Measurements from ENCODE around the gene FYN.

The FYN gene

GRCh38 chr6:111779660-111780059 lies 93.6 kb downstream of the FYN start:
- TF ChIP-seq MYC (IDR thresholded peaks at IDR 0.05; ENCODE audit: low read depth, low read length) (no peak), POLR2A (IDR thresholded peaks at IDR 0.05; ENCODE audit: extremely low read depth, insufficient read length) (no peak), CTCF (IDR thresholded peaks at IDR 0.05; ENCODE audit: low read depth, low read length) (no peak), MAX (IDR thresholded peaks at IDR 0.05; ENCODE audit: low read depth, low read length) (no peak)

GRCh38 chr6:111779031-111779430 lies 94.2 kb downstream of the FYN start:
- no peak for DNase-seq (ENCODE audit: low read depth)
- TF ChIP-seq POLR2A (IDR thresholded peaks at IDR 0.05; ENCODE audit: extremely low read depth, insufficient read length) = no peak

More at GRCh38 chr6:111779660-111780059, 93.6 kb downstream of the FYN start:
- no peak overlapping the region for H3K4me3 ChIP-seq (ENCODE audit: low read depth, low read length)
- no peak for DNase-seq (ENCODE audit: low read depth)

GRCh38 chr6:111777357-111777756 lies 95.9 kb downstream of the FYN start:
- H3K4me3 ChIP-seq (ENCODE audit: low read depth, low read length) = no peak overlapping the region
- TF ChIP-seq POLR2A (IDR thresholded peaks at IDR 0.05; ENCODE audit: extremely low read depth, insufficient read length) (no peak), CTCF (IDR thresholded peaks at IDR 0.05; ENCODE audit: low read depth, low read length) (peak; percentile 34)
- peak; percentile 53 for DNase-seq (ENCODE audit: low read depth)

More at GRCh38 chr6:111779031-111779430, 94.2 kb downstream of the FYN start:
- H3K4me3 ChIP-seq (ENCODE audit: low read depth, low read length) = no peak overlapping the region

GRCh38 chr6:111776236-111777221 lies 96.7 kb downstream of the FYN start:
- no peak overlapping the region for H3K4me3 ChIP-seq (ENCODE audit: low read depth, low read length)
- no peak for DNase-seq (ENCODE audit: low read depth)
- no peak for TF ChIP-seq POLR2A (IDR thresholded peaks at IDR 0.05; ENCODE audit: extremely low read depth, insufficient read length)
- no peak for TF ChIP-seq MYC (IDR thresholded peaks at IDR 0.05; ENCODE audit: low read depth, low read length)
- TF ChIP-seq MAX (IDR thresholded peaks at IDR 0.05; ENCODE audit: low read depth, low read length) = no peak
- TF ChIP-seq CTCF (IDR thresholded peaks at IDR 0.05; ENCODE audit: low read depth, low read length) = no peak

- TF ChIP-seq POLR2A (IDR thresholded peaks at IDR 0.05; ENCODE audit: extremely low read depth, insufficient read length) = no peak
- no peak for TF ChIP-seq CTCF (IDR thresholded peaks at IDR 0.05; ENCODE audit: low read depth, low read length)
- no peak for TF ChIP-seq MYC (IDR thresholded peaks at IDR 0.05; ENCODE audit: low read depth, low read length)
- TF ChIP-seq MAX (IDR thresholded peaks at IDR 0.05; ENCODE audit: low read depth, low read length) = no peak
- no peak overlapping the region for H3K4me3 ChIP-seq (ENCODE audit: low read depth, low read length)
- no peak for DNase-seq (ENCODE audit: low read depth)
Measured at GRCh38 chr6:111775145-111775922, 97.9 kb downstream of the FYN start.

- no peak for DNase-seq (ENCODE audit: low read depth)
- no peak overlapping the region for H3K4me3 ChIP-seq (ENCODE audit: low read depth, low read length)
- no peak for TF ChIP-seq MAX (IDR thresholded peaks at IDR 0.05; ENCODE audit: low read depth, low read length)
- no peak for TF ChIP-seq MYC (IDR thresholded peaks at IDR 0.05; ENCODE audit: low read depth, low read length)
- TF ChIP-seq POLR2A (IDR thresholded peaks at IDR 0.05; ENCODE audit: extremely low read depth, insufficient read length) = no peak
- no peak for TF ChIP-seq CTCF (IDR thresholded peaks at IDR 0.05; ENCODE audit: low read depth, low read length)
Measured at GRCh38 chr6:111774346-111774703, 98.9 kb downstream of the FYN start.
